ENCODE results near the gene SRL.

- TF ChIP-seq CTCF (IDR thresholded peaks at IDR 0.05) (no peak), POLR2A (IDR thresholded peaks at IDR 0.05) (no peak), EP300 (IDR thresholded peaks at IDR 0.05) (no peak)
Observed at GRCh38 chr16:4240624-4241023, 1.3 kb downstream of the SRL start.

Data from tibial nerve (tissue), 4 donors.